ENCODE data around the gene TMEM18.

The TMEM18 gene

GRCh38 chr2:689877-690510 lies 12.8 kb upstream of the TMEM18 start:
- no peak overlapping the region for H3K4ac ChIP-seq (ENCODE audit: low read depth, low read length)
- H3K4me1 ChIP-seq (ENCODE audit: control insufficient read depth in 1 of 2, insufficient read depth in 2 of 2, low read length in 2 of 2): no peaks in the 10 kb centered on the region

GRCh38 chr2:689237-689636 lies 12.0 kb upstream of the TMEM18 start:
- Histone ChIP-seq H3K4me3 (ENCODE audit: low read depth, low read length) (no peak overlapping the region), H3K9ac (ENCODE audit: low read length) (no peak overlapping the region), H4K12ac (ENCODE audit: low read depth, low read length) (no peak overlapping the region), H3K4ac (ENCODE audit: low read depth, low read length) (no peak overlapping the region), H2AK5ac (ENCODE audit: low read length) (no peak overlapping the region), H4K91ac (ENCODE audit: low read depth, low read length) (no peak overlapping the region), H3K79me1 (ENCODE audit: low read length) (no peaks in the 10 kb centered on the region), H3K4me1 (ENCODE audit: control insufficient read depth in 1 of 2, insufficient read depth in 2 of 2, low read length in 2 of 2) (no peaks in the 10 kb centered on the region), H3K23ac (ENCODE audit: low read length) (no peak overlapping the region), H3K4me2 (ENCODE audit: low read length) (no peak overlapping the region), H3K79me2 (ENCODE audit: control insufficient read depth, insufficient read depth, low read length, poor library complexity) (no peaks in the 10 kb centered on the region), H2BK12ac (ENCODE audit: low read length) (no peak overlapping the region), H4K8ac (ENCODE audit: low read depth, low read length) (no peak overlapping the region), H3K9me3 (ENCODE audit: insufficient read depth, low read depth, low read length) (peaks cover 7% of the 10 kb centered on the region), H3K18ac (ENCODE audit: low read length) (no peak overlapping the region), H3K36me3 (ENCODE audit: control insufficient read depth in 1 of 2, insufficient read depth in 2 of 2, low read length in 2 of 2) (no peaks in the 10 kb centered on the region), H3K27me3 (ENCODE audit: insufficient read depth, low read length) (no peaks in the 10 kb centered on the region), H2BK5ac (ENCODE audit: low read depth, low read length, poor library complexity) (no peak overlapping the region), H3K14ac (ENCODE audit: low read length) (no peak overlapping the region), H3K27ac (ENCODE audit: low read depth, low read length) (no peak overlapping the region), H2BK120ac (ENCODE audit: insufficient read depth, low read length, poor library complexity) (no peak overlapping the region), H2AFZ (ENCODE audit: insufficient read depth, low read length, poor library complexity) (no peak overlapping the region)
- no CpG with 5 or more reads among the region's 5 CpGs for WGBS (ENCODE audit: extremely low coverage, insufficient coverage, insufficient read length)
- DNase-seq: no peak

More at GRCh38 chr2:689877-690510, 12.8 kb upstream of the TMEM18 start:
- no peak overlapping the region for H2AFZ ChIP-seq (ENCODE audit: insufficient read depth, low read length, poor library complexity)
- no peak overlapping the region for H3K18ac ChIP-seq (ENCODE audit: low read length)
- no peak overlapping the region for H4K91ac ChIP-seq (ENCODE audit: low read depth, low read length)
- H3K79me2 ChIP-seq (ENCODE audit: control insufficient read depth, insufficient read depth, low read length, poor library complexity): no peaks in the 10 kb centered on the region
- no peaks in the 10 kb centered on the region for H3K27me3 ChIP-seq (ENCODE audit: insufficient read depth, low read length)
- H2BK120ac ChIP-seq (ENCODE audit: insufficient read depth, low read length, poor library complexity): no peak overlapping the region
- no peak overlapping the region for H2AK5ac ChIP-seq (ENCODE audit: low read length)
- no peak overlapping the region for H3K4me3 ChIP-seq (ENCODE audit: low read depth, low read length)
- H2BK5ac ChIP-seq (ENCODE audit: low read depth, low read length, poor library complexity): no peak overlapping the region
- no peak overlapping the region for H2BK12ac ChIP-seq (ENCODE audit: low read length)
- no peak overlapping the region for H3K23ac ChIP-seq (ENCODE audit: low read length)
- peaks cover 7% of the 10 kb centered on the region for H3K9me3 ChIP-seq (ENCODE audit: insufficient read depth, low read depth, low read length)
- H3K14ac ChIP-seq (ENCODE audit: low read length): no peak overlapping the region
- H3K27ac ChIP-seq (ENCODE audit: low read depth, low read length): no peak overlapping the region
- no peaks in the 10 kb centered on the region for H3K79me1 ChIP-seq (ENCODE audit: low read length)
- WGBS (ENCODE audit: extremely low coverage, insufficient coverage, insufficient read length): no CpG with 5 or more reads among the region's 19 CpGs
- no peaks in the 10 kb centered on the region for H3K36me3 ChIP-seq (ENCODE audit: control insufficient read depth in 1 of 2, insufficient read depth in 2 of 2, low read length in 2 of 2)
- H4K8ac ChIP-seq (ENCODE audit: low read depth, low read length): no peak overlapping the region
- H3K4me2 ChIP-seq (ENCODE audit: low read length): no peak overlapping the region
- DNase-seq: no peak
- no peak overlapping the region for H4K12ac ChIP-seq (ENCODE audit: low read depth, low read length)
- no peak overlapping the region for H3K9ac ChIP-seq (ENCODE audit: low read length)

- Histone ChIP-seq H3K4ac (ENCODE audit: low read depth, low read length) (no peak overlapping the region), H3K9me3 (ENCODE audit: insufficient read depth, low read depth, low read length) (peaks cover 10% of the 10 kb centered on the region), H2BK12ac (ENCODE audit: low read length) (no peak overlapping the region), H3K23ac (ENCODE audit: low read length) (no peak overlapping the region), H2BK120ac (ENCODE audit: insufficient read depth, low read length, poor library complexity) (no peak overlapping the region), H3K36me3 (ENCODE audit: control insufficient read depth in 1 of 2, insufficient read depth in 2 of 2, low read length in 2 of 2) (no peaks in the 10 kb centered on the region), H3K9ac (ENCODE audit: low read length) (no peak overlapping the region), H3K79me1 (ENCODE audit: low read length) (no peaks in the 10 kb centered on the region), H2AK5ac (ENCODE audit: low read length) (no peak overlapping the region), H2BK5ac (ENCODE audit: low read depth, low read length, poor library complexity) (no peak overlapping the region), H3K4me3 (ENCODE audit: low read depth, low read length) (no peak overlapping the region), H3K27ac (ENCODE audit: low read depth, low read length) (no peak overlapping the region), H3K4me2 (ENCODE audit: low read length) (no peak overlapping the region), H3K4me1 (ENCODE audit: control insufficient read depth in 1 of 2, insufficient read depth in 2 of 2, low read length in 2 of 2) (no peaks in the 10 kb centered on the region), H3K79me2 (ENCODE audit: control insufficient read depth, insufficient read depth, low read length, poor library complexity) (no peaks in the 10 kb centered on the region), H4K91ac (ENCODE audit: low read depth, low read length) (no peak overlapping the region), H4K8ac (ENCODE audit: low read depth, low read length) (no peak overlapping the region), H3K27me3 (ENCODE audit: insufficient read depth, low read length) (no peaks in the 10 kb centered on the region), H2AFZ (ENCODE audit: insufficient read depth, low read length, poor library complexity) (no peak overlapping the region), H3K18ac (ENCODE audit: low read length) (no peak overlapping the region), H4K12ac (ENCODE audit: low read depth, low read length) (no peak overlapping the region), H3K14ac (ENCODE audit: low read length) (no peak overlapping the region)
- no CpG with 5 or more reads among the region's 7 CpGs for WGBS (ENCODE audit: extremely low coverage, insufficient coverage, insufficient read length)
- DNase-seq: no peak
Observed at GRCh38 chr2:688504-689076, 11.4 kb upstream of the TMEM18 start.

- H3K4ac ChIP-seq (ENCODE audit: low read depth, low read length): no peak overlapping the region
Observed at GRCh38 chr2:685421-685820, 8.2 kb upstream of the TMEM18 start.

More at GRCh38 chr2:685421-685820, 8.2 kb upstream of the TMEM18 start:
- no peak overlapping the region for H4K12ac ChIP-seq (ENCODE audit: low read depth, low read length)
- WGBS (ENCODE audit: extremely low coverage, insufficient coverage, insufficient read length): no CpG with 5 or more reads among the region's 1 CpG
- no peaks in the 10 kb centered on the region for H3K4me1 ChIP-seq (ENCODE audit: control insufficient read depth in 1 of 2, insufficient read depth in 2 of 2, low read length in 2 of 2)
- no peak overlapping the region for H3K23ac ChIP-seq (ENCODE audit: low read length)
- H3K4me2 ChIP-seq (ENCODE audit: low read length): no peak overlapping the region
- H3K9ac ChIP-seq (ENCODE audit: low read length): no peak overlapping the region
- H2AK5ac ChIP-seq (ENCODE audit: low read length): no peak overlapping the region
- H3K27ac ChIP-seq (ENCODE audit: low read depth, low read length): no peak overlapping the region
- no peaks in the 10 kb centered on the region for H3K27me3 ChIP-seq (ENCODE audit: insufficient read depth, low read length)
- H4K8ac ChIP-seq (ENCODE audit: low read depth, low read length): no peak overlapping the region
- no peak overlapping the region for H3K14ac ChIP-seq (ENCODE audit: low read length)
- H4K91ac ChIP-seq (ENCODE audit: low read depth, low read length): no peak overlapping the region
- no peak overlapping the region for H2BK120ac ChIP-seq (ENCODE audit: insufficient read depth, low read length, poor library complexity)
- no peak for DNase-seq
- no peak overlapping the region for H2BK12ac ChIP-seq (ENCODE audit: low read length)
- H3K9me3 ChIP-seq (ENCODE audit: insufficient read depth, low read depth, low read length): peaks cover 10% of the 10 kb centered on the region
- H3K4me3 ChIP-seq (ENCODE audit: low read depth, low read length): no peak overlapping the region
- no peak overlapping the region for H2AFZ ChIP-seq (ENCODE audit: insufficient read depth, low read length, poor library complexity)
- no peaks in the 10 kb centered on the region for H3K36me3 ChIP-seq (ENCODE audit: control insufficient read depth in 1 of 2, insufficient read depth in 2 of 2, low read length in 2 of 2)
- H3K18ac ChIP-seq (ENCODE audit: low read length): no peak overlapping the region
- H2BK5ac ChIP-seq (ENCODE audit: low read depth, low read length, poor library complexity): no peak overlapping the region
- no peaks in the 10 kb centered on the region for H3K79me2 ChIP-seq (ENCODE audit: control insufficient read depth, insufficient read depth, low read length, poor library complexity)
- no peaks in the 10 kb centered on the region for H3K79me1 ChIP-seq (ENCODE audit: low read length)
